Adipocyte (in vitro differentiated cells): ENCODE data around the gene NUP160.
"Not testable (repeated sequence)": the region's sequence is repeated elsewhere in the genome, so short reads cannot be mapped to it uniquely, and the experiment has no call there.

Experiments
- DNase-seq: peaks from one replicate; pipeline ENCODE4 v3.0.0-alpha.2; 2015; ENCODE audit warnings: low read depth
- H3K27me3 ChIP-seq: replicated peaks from 2 replicates; pipeline ENCODE4 v1.7.0; 2013; ENCODE audit warnings: mild to moderate bottlenecking, low read length, moderate library complexity; ENCODE audit not compliant: control insufficient read depth, insufficient read depth
- H3K36me3 ChIP-seq: 2 replicates; pipeline ENCODE4 v1.7.0; 2013; ENCODE audit warnings: low read length, mild to moderate bottlenecking, moderate library complexity; ENCODE audit not compliant: control insufficient read depth, insufficient read depth, severe bottlenecking
- H3K4me1 ChIP-seq: 2 replicates; pipeline ENCODE4 v1.7.0; 2013; ENCODE audit warnings: mild to moderate bottlenecking, low read length, moderate library complexity; ENCODE audit not compliant: control insufficient read depth, insufficient read depth
- H3K4me3 ChIP-seq: 2 replicates; pipeline ENCODE4 v1.7.0; 2013; ENCODE audit warnings: mild to moderate bottlenecking, low read length, moderate library complexity
- H3K9ac ChIP-seq: 2 replicates; pipeline ENCODE4 v1.7.0; 2013; ENCODE audit warnings: mild to moderate bottlenecking, low read length, moderate library complexity
- H3K9me3 ChIP-seq: 2 replicates; pipeline ENCODE4 v1.7.0; 2013; ENCODE audit warnings: mild to moderate bottlenecking, low read length, moderate library complexity; ENCODE audit not compliant: control insufficient read depth

NUP160 gene

DNA sequence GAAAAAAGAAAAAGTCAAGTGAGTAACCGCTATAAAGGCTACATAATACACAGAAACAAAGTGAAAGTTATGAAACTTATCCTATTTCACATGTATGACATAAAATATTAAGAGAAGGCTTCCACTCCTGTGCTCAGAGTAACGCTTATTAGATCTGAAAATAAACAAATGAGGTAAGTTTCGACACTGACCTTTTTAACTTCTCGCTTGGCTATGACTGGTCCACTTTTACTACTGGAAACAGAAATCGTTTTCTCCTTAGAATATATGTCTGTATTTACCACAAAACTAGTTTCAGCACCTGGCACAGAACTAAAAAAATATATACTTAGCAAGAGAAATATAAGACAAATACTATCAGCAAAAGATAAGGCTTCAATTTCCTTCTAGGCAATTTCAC, 97.4 kb downstream of the NUP160 start:
- H3K9ac ChIP-seq: no peak overlapping the region
- H3K4me1 ChIP-seq: no peaks in the 10 kb centered on the region
- no peaks in the 10 kb centered on the region for H3K27me3 ChIP-seq
- no peak overlapping the region for H3K4me3 ChIP-seq
- no peak for DNase-seq
- H3K36me3 ChIP-seq: peaks cover 87% of the 10 kb centered on the region
- H3K9me3 ChIP-seq: no peaks in the 10 kb centered on the region

DNA sequence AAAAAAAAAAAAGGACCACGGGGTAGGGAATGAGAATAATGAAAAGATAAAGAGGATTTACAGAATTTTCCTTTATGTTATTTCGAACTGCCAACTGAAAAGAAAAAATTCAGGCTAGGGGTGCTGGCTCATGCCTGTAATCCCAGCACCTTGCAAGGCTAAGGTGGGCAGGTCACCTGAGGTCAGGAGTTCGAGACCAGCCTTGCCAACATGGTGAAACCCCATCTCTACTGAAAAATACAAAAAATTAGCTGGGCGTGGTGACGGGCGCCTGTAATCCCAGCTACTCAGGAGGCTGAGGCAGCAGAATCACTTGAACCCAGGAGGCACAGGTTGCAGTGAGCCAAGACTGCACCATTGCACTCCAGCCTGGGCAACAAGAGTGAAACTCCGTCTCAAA, 105.7 kb downstream of the NUP160 start:
- not testable (repeated sequence) for DNase-seq, H3K9me3 ChIP-seq, H3K9ac ChIP-seq, H3K4me3 ChIP-seq, H3K27me3 ChIP-seq, H3K4me1 ChIP-seq
- peaks cover 97% of the 10 kb centered on the region for H3K36me3 ChIP-seq

DNA sequence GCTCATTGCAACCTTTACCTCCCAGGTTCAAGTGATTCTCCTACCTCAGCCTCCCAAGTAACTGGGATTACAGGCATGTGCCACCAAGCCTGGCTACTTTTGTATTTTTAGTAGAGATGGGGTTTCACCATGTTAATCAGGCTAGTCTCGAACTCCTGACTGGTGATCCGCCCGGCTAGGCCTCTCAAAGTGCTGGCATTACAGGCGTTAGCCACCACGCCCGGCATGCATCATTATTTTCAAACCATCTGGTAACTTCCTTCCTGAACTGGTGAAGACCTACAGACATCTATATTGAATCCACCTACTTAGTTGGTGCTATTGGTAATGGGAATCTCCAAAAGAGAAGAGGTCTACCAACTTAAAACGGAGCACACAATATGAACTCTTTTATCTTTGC, 110.3 kb downstream of the NUP160 start:
- DNase-seq, H3K9ac ChIP-seq, H3K4me3 ChIP-seq, H3K9me3 ChIP-seq, H3K4me1 ChIP-seq, H3K27me3 ChIP-seq: not testable (repeated sequence)
- peaks cover 92% of the 10 kb centered on the region for H3K36me3 ChIP-seq

DNA sequence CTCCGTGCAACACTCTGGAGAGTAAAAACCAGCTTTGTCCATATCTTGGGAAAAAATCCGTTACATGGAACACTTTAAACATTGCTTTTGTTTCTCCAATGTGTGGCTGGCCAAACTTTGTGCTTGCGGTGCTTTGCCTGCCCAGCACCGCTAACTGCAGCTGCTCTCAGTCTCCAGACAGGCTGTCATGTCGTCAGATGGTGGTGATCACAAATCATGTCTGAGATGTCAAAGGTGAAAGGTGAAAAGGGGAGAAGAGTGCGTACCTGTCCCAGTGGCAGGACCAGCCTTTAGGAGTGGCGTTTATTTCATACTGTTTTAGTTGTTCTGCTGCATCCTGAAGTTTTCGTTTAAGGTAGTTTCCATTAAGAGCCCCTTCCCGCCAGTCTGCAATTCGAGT, 115.9 kb downstream of the NUP160 start:
- Histone ChIP-seq H3K4me1 (no peaks in the 10 kb centered on the region), H3K9ac (no peak overlapping the region), H3K36me3 (peaks cover 95% of the 10 kb centered on the region), H3K4me3 (no peak overlapping the region), H3K27me3 (no peaks in the 10 kb centered on the region), H3K9me3 (no peaks in the 10 kb centered on the region)
- no peak for DNase-seq

DNA sequence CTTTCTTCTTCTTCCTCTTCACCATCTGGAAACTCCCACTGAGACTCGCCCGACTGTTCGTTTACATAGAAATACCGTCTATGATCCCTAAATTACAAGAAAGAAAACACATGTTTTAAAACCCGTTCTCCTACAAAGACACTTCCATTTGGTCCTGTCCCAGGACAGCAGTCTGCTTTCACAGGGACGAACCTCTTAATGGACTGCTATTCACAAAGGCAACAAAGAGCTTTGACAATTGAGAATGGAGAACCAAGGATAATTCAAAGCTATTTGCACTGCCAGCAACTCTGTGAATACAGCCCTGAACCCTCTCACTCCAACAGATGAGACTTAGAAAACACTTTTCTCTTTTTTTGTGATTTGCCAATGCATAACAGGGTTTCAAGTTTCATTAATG, 116.7 kb downstream of the NUP160 start:
- Histone ChIP-seq H3K4me3 (no peak overlapping the region), H3K27me3 (no peaks in the 10 kb centered on the region), H3K9ac (no peak overlapping the region), H3K36me3 (peaks cover 96% of the 10 kb centered on the region), H3K9me3 (no peaks in the 10 kb centered on the region), H3K4me1 (peaks cover 4% of the 10 kb centered on the region)
- DNase-seq: no peak
